ENCODE results near the gene MRPS34.

MRPS34 gene

GRCh38 chr16:1768767-1769401 lies 4.0 kb downstream of the MRPS34 start:
- no peak for DNase-seq

- DNase-seq = no peak
These were observed 4.7 kb downstream of the MRPS34 start for GRCh38 chr16:1768061-1768766.

- no peak for DNase-seq
These were observed 5.6 kb downstream of the MRPS34 start for GRCh38 chr16:1767116-1767994.

- DNase-seq = no peak
These were observed 6.2 kb downstream of the MRPS34 start for GRCh38 chr16:1766701-1767100.

GRCh38 chr16:1766231-1766630 lies 6.7 kb downstream of the MRPS34 start:
- DNase-seq = no peak

- no peak for DNase-seq
These were observed 7.1 kb downstream of the MRPS34 start for GRCh38 chr16:1765826-1766225.

- DNase-seq = no peak
These were observed 8.0 kb downstream of the MRPS34 start for GRCh38 chr16:1764971-1765370.

GRCh38 chr16:1763521-1764511 lies 9.1 kb downstream of the MRPS34 start:
- DNase-seq = peak; percentile 29

GRCh38 chr16:1762879-1763520 lies 9.9 kb downstream of the MRPS34 start:
- no peak for DNase-seq

GRCh38 chr16:1762196-1762878 lies 10.6 kb downstream of the MRPS34 start:
- DNase-seq = no peak

GRCh38 chr16:1761751-1762150 lies 11.2 kb downstream of the MRPS34 start:
- no peak for DNase-seq

- no peak for DNase-seq
These were observed 12.0 kb downstream of the MRPS34 start for GRCh38 chr16:1760911-1761310.

- no peak for DNase-seq
These were observed 13.4 kb downstream of the MRPS34 start for GRCh38 chr16:1759511-1759910.

GRCh38 chr16:1758923-1759322 lies 14.0 kb downstream of the MRPS34 start:
- no peak for DNase-seq

GRCh38 chr16:1757714-1758461 lies 15.0 kb downstream of the MRPS34 start:
- no peak for DNase-seq

GRCh38 chr16:1754204-1754603 lies 18.7 kb downstream of the MRPS34 start:
- DNase-seq = no peak

- DNase-seq = no peak
These were observed 20.1 kb downstream of the MRPS34 start for GRCh38 chr16:1752853-1753252.

GRCh38 chr16:1751946-1752345 lies 21.0 kb downstream of the MRPS34 start:
- DNase-seq = no peak

GRCh38 chr16:1749152-1750117 lies 23.5 kb downstream of the MRPS34 start:
- DNase-seq = no peak

All from fibroblast of skin of abdomen (primary cell).